HepG2 (cell line): ENCODE data around the gene YEATS4. TPM values are rescaled to one million over a fixed set of nuclear protein-coding genes. Genes with fewer than 3 reads are reported as not detected.
A peak's percentile ranks its signal among the peaks of the same experiment; 100 is the strongest.

Source experiments
- ATAC-seq: fragments of 200-7000 bp; cut with Tn5 transposase; 3 replicates; pipeline ENCODE4 v1.9.1; 2020; ENCODE audit warnings: mild to moderate bottlenecking, moderate library complexity
- BruUV-seq: library from RNA; stranded (reverse); fragments of 400-500 nt; replicated peaks from 2 replicates; lab custom pipeline; 2021; lab: Mats Ljungman, UMichigan
- CTCF ChIA-PET: fragments of 300-600 bp; formaldehyde crosslinking; extraction: SDS; loops from one replicate; lab custom pipeline; 2021; ENCODE audit warnings: low total read pairs, inconsistent platforms, low intra/inter-chr PET ratio; lab: Yijun Ruan, JAX
- POLR2A ChIA-PET: fragments of 350-600 bp; sonication (Branson Sonifier 250); formaldehyde crosslinking; loops from one replicate; lab custom pipeline; 2020; ENCODE audit warnings: antibody characterized with exemption, inconsistent platforms; lab: Yijun Ruan, JAX
- DNase-seq: peaks from one replicate; pipeline ENCODE4 v3.0.0-alpha.2; 2015; ENCODE audit warnings: low spot score
- FAIRE-seq: peaks from 3 replicates; lab custom pipeline; 2011; peaks lifted over from hg19 to GRCh38; lab: Jason Lieb, UNC
- H2AFZ ChIP-seq: one replicate; pipeline ENCODE4 v1.6.1; 2011; ENCODE audit warnings: low read length, inconsistent platforms
- H3K27ac ChIP-seq: fragments of 300-600 bp; 3 replicates; pipeline ENCODE4 v1.8.0; 2011; ENCODE audit warnings: mixed run types, mild to moderate bottlenecking, mixed read lengths, low read length, inconsistent platforms; ENCODE audit not compliant: insufficient read depth; ENCODE audit errors: extremely low read length
- H3K27me3 ChIP-seq, 2 experiments: fragments of 200-600 bp in 1 of 2; 2 replicates in 1 of 2; 3 replicates in 1 of 2; pipeline versions ENCODE4 v1.6.0 to v1.8.0; 2011; ENCODE audit warnings: low read length in 2 of 2, mild to moderate bottlenecking in 2 of 2, moderate library complexity in 2 of 2, inconsistent platforms in 1 of 2; ENCODE audit not compliant: insufficient read depth in 2 of 2, control insufficient read depth in 1 of 2
- H3K36me3 ChIP-seq, 2 experiments: fragments of 200-600 bp in 1 of 2; replicated peaks in 1 of 2; 2 replicates in 1 of 2; 3 replicates in 1 of 2; pipeline versions ENCODE4 v1.5.1 to v1.8.0; 2011; ENCODE audit warnings: low read length in 2 of 2, inconsistent platforms in 1 of 2; ENCODE audit not compliant: insufficient read depth in 2 of 2, control insufficient read depth in 1 of 2
- H3K4me1 ChIP-seq: 2 replicates; pipeline ENCODE4 v1.5.1; 2012; ENCODE audit warnings: low read length, inconsistent platforms; ENCODE audit not compliant: insufficient read depth
- H3K4me2 ChIP-seq: 2 replicates; pipeline ENCODE4 v1.6.0; 2011; ENCODE audit warnings: low read depth, low read length, inconsistent platforms
- H3K4me3 ChIP-seq, 3 experiments: fragments of 200-600 bp in 1 of 3; sonication (generic), shearing (Covaris generic) in 1 of 3; replicated peaks in 1 of 3; 2 replicates each; pipeline ENCODE4 v1.5.1; 2011 to 2016; ENCODE audit warnings: low read length in 3 of 3, inconsistent platforms in 2 of 3, low read depth in 2 of 3, mild to moderate bottlenecking in 2 of 3, control low read depth in 1 of 3, mixed read lengths in 1 of 3; ENCODE audit not compliant: insufficient read depth in 1 of 3
- H3K79me2 ChIP-seq: one replicate; pipeline ENCODE4 v1.6.1; 2011; ENCODE audit warnings: low read length, inconsistent platforms; ENCODE audit not compliant: insufficient read depth
- H3K9ac ChIP-seq: 2 replicates; pipeline ENCODE4 v1.6.0; 2011; ENCODE audit warnings: mild to moderate bottlenecking, low read depth, low read length, inconsistent platforms; ENCODE audit not compliant: insufficient read depth
- H3K9me3 ChIP-seq: 2 replicates; pipeline ENCODE4 v1.5.1; 2012; ENCODE audit warnings: mild to moderate bottlenecking, low read length
- H4K20me1 ChIP-seq: 2 replicates; pipeline ENCODE4 v1.6.0; 2011; ENCODE audit warnings: inconsistent platforms, mild to moderate bottlenecking, low read length, moderate library complexity; ENCODE audit not compliant: insufficient read depth
- CAMTA2 ChIP-seq: sonication (generic); formaldehyde crosslinking; IDR thresholded peaks from 2 replicates; pipeline ENCODE4 v1.4.0; 2020; ENCODE audit warnings: mild to moderate bottlenecking, missing genetic modification reagents, borderline replicate concordance
- EP300 ChIP-seq, 3 experiments: sonication (generic) in 1 of 3; formaldehyde crosslinking in 1 of 3; IDR thresholded peaks; 2 replicates each; pipeline versions ENCODE4 v1.5.1 to v1.6.1; 2011 to 2020; ENCODE audit warnings: low read depth in 2 of 3, low read length in 2 of 3, borderline replicate concordance in 1 of 3, improper control_type of control experiment in 1 of 3, mild to moderate bottlenecking in 1 of 3, missing genetic modification reagents in 1 of 3, moderate library complexity in 1 of 3
- POLR2A ChIP-seq, 2 experiments: IDR thresholded peaks; 2 replicates each; pipeline ENCODE4 v1.6.1; 2011; ENCODE audit warnings: low read depth in 2 of 2, low read length in 2 of 2, mild to moderate bottlenecking in 1 of 2, moderate library complexity in 1 of 2; ENCODE audit not compliant: insufficient read depth in 1 of 2
- POLR2G ChIP-seq: fragments of 200-400 bp; formaldehyde crosslinking; IDR thresholded peaks from 2 replicates; pipeline ENCODE4 v1.6.1; 2018; ENCODE audit warnings: mild to moderate bottlenecking, low read depth, low read length, moderate library complexity
- PPARG ChIP-seq: conservative IDR thresholded peaks from 2 replicates; pipeline ENCODE4 v1.6.1; 2016; ENCODE audit warnings: missing biosample characterization, missing genetic modification reagents
- RBFOX2 ChIP-seq: fragments of 200-400 bp; formaldehyde crosslinking; IDR thresholded peaks from 2 replicates; pipeline ENCODE4 v1.6.1; 2017; ENCODE audit warnings: low read depth, mild to moderate bottlenecking, low read length
- SALL2 ChIP-seq: sonication (generic); formaldehyde crosslinking; IDR thresholded peaks from 2 replicates; pipeline ENCODE4 v1.8.1; 2023; ENCODE audit warnings: mild to moderate bottlenecking, missing genetic modification reagents, inconsistent platforms
- TAF15 ChIP-seq: fragments of 200-400 bp; formaldehyde crosslinking; IDR thresholded peaks from one replicate; pipeline ENCODE4 v1.6.1; 2018; ENCODE audit warnings: mild to moderate bottlenecking, low read depth, low read length; ENCODE audit not compliant: poor library complexity, severe bottlenecking
- YEATS2 ChIP-seq: sonication (generic); formaldehyde crosslinking; IDR thresholded peaks from 2 replicates; pipeline ENCODE4 v1.4.0; 2020; ENCODE audit warnings: missing genetic modification reagents, borderline replicate concordance
- ZFP1 ChIP-seq: IDR thresholded peaks from 2 replicates; pipeline ENCODE4 v1.6.1; 2016
- ZFYVE20 ChIP-seq: sonication (generic); formaldehyde crosslinking; IDR thresholded peaks from 2 replicates; pipeline ENCODE4 v1.8.0; 2023; ENCODE audit warnings: low read depth, mild to moderate bottlenecking, moderate library complexity, missing genetic modification reagents, borderline replicate concordance
- ZNF496 ChIP-seq: sonication (generic); formaldehyde crosslinking; IDR thresholded peaks from 2 replicates; pipeline ENCODE4 v1.8.1; 2023; ENCODE audit warnings: mild to moderate bottlenecking, moderate library complexity, missing genetic modification reagents; ENCODE audit not compliant: insufficient replicate concordance
- WGBS: methylation state at CpG from one replicate; pipeline ENCODE4 v1.1.6; 2017; ENCODE audit warnings: low lambda C conversion rate; 5-methylcytosine and 5-hydroxymethylcytosine counted together
- in situ Hi-C: cut with HindIII; loops from 2 replicates; pipeline ENCODE4 v1.10.0; 2017; ENCODE audit warnings: low pct_unique_long_range_greater_than_20kb; ENCODE audit not compliant: extremely low pct_ligation_motif_present
- intact Hi-C: fragments of 100-400 bp; cut with micrococcal nuclease; formaldehyde crosslinking; loops from one replicate; pipeline ENCODE4 v1.10.0; 2022; ENCODE audit not compliant: unreplicated experiment
- polyA plus RNA-seq, 8 experiments: library from polyadenylated mRNA; depleted of rRNA in 3 of 8; stranded (reverse) in 7 of 8; unstranded in 1 of 8; fragments of >200 nt; fragmentation: Illumina TruSeq in 4 of 8; extraction: Trizol in 4 of 8; gene quantifications; 2 replicates each; pipeline versions ENCODE4 v1.2.1 to v1.2.3, GENCODE V29; 2011 to 2016; ENCODE audit warnings: low read depth in 4 of 8, missing spikeins in 1 of 8, mixed read lengths in 1 of 8; ENCODE audit not compliant: insufficient read depth in 1 of 8
- total RNA-seq, 5 experiments: library from RNA; depleted of rRNA; stranded (reverse); fragments of >200 nt; fragmentation: Illumina TruSeq; extraction: Trizol; gene quantifications; 2 replicates each; pipeline ENCODE4 v1.2.3, GENCODE V29; 2016; ENCODE audit warnings: low read depth in 1 of 5
- TF ChIP-seq, protein P1 (sequence below): sonication (generic); formaldehyde crosslinking; IDR thresholded peaks from 2 replicates; pipeline ENCODE4 v1.5.1; 2020; ENCODE audit warnings: missing genetic modification reagents, mild to moderate bottlenecking, borderline replicate concordance
- TF ChIP-seq, protein P2 (sequence below): sonication (generic); formaldehyde crosslinking; IDR thresholded peaks from 2 replicates; pipeline ENCODE4 v1.5.1; 2020; ENCODE audit warnings: missing genetic modification reagents, mild to moderate bottlenecking, borderline replicate concordance
- TF ChIP-seq, protein P3 (sequence below): IDR thresholded peaks from 2 replicates; pipeline ENCODE4 v1.6.1; 2016; ENCODE audit warnings: low read depth
- TF ChIP-seq, protein P4 (sequence below), 2 experiments: sonication (generic) in 1 of 2; formaldehyde crosslinking in 1 of 2; IDR thresholded peaks; 2 replicates each; pipeline versions ENCODE4 v1.5.1 to v1.6.1; 2011 to 2020; ENCODE audit warnings: borderline replicate concordance in 1 of 2, low read depth in 1 of 2, low read length in 1 of 2, mild to moderate bottlenecking in 1 of 2, missing genetic modification reagents in 1 of 2, moderate library complexity in 1 of 2

Gene YEATS4
- total and polyA plus RNA-seq, 2 of the 13 experiments (the other 11 are each of a cell fraction or from before 2014, with no cell fraction given) = 16.8 to 45.0 TPM

DNA sequence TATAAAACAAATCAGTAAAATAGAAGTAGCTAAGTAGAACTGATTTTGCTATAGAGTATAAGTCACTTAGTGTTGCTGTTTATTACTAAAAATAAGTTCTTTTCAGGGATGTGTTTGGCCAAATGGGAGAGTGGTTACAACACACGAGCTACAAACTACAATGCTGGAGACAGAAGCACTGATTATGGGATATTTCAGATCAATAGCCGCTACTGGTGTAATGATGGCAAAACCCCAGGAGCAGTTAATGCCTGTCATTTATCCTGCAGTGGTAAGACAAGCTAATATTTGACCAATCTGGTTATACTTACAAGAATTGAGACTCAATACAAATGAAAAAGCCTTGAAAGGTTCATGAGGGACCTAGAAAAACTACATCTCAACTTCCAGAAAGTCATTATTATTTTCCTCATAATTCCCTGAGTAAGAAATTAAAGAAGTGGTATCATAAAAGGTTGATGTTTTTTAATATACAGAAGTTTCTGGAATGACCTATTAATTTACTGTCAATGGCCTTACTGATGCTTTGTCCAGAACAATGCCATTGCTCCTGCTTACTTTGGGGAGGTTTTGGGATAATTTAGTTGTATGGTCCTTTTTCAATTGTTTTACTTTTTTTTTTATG, 9.4 kb upstream of the YEATS4 start:
- Histone ChIP-seq H3K27me3 (no peaks in the 10 kb centered on the region; a peak in 1 of 5 replicates), H4K20me1 (peaks cover 21% of the 10 kb centered on the region), H2AFZ (no peak overlapping the region), H3K4me2 (peak overlapping the region; percentile 89), H3K4me3 (peak overlapping the region; percentile 69 to 90 (median 72)), H3K36me3 (peaks cover 0 to 16% of the 10 kb centered on the region in 2 experiments; a peak in 2 of 5 replicates), H3K79me2 (peaks cover 46% of the 10 kb centered on the region), H3K9me3 (no peaks in the 10 kb centered on the region), H3K9ac (peak overlapping the region; percentile 79), H3K4me1 (peaks cover 55% of the 10 kb centered on the region), H3K27ac (peak overlapping the region; percentile 92)
- 6% methylated on average over 2 of the region's 2 CpGs for WGBS
- in situ Hi-C loops (loop anchor here (10.0 kb wide), 1 partner anchor 55 kb away; no protein-coding TSS in a partner anchor), intact Hi-C loops (no loop called here)
- ChIA-PET POLR2A (interaction anchor here (6.6 kb wide), 1 partner anchor 16 kb away, joined by 229 read pairs; no protein-coding TSS in a partner anchor), CTCF (no interaction called here)
- no peak for FAIRE-seq
- no peak for DNase-seq
- no peak for ATAC-seq
- BruUV-seq = no TSS peak
- TF ChIP-seq, protein P1, sequence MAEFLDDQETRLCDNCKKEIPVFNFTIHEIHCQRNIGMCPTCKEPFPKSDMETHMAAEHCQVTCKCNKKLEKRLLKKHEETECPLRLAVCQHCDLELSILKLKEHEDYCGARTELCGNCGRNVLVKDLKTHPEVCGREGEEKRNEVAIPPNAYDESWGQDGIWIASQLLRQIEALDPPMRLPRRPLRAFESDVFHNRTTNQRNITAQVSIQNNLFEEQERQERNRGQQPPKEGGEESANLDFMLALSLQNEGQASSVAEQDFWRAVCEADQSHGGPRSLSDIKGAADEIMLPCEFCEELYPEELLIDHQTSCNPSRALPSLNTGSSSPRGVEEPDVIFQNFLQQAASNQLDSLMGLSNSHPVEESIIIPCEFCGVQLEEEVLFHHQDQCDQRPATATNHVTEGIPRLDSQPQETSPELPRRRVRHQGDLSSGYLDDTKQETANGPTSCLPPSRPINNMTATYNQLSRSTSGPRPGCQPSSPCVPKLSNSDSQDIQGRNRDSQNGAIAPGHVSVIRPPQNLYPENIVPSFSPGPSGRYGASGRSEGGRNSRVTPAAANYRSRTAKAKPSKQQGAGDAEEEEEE (CRISPR knock-in tag) = no peak
- no peak for TF ChIP-seq TAF15
- TF ChIP-seq SALL2 (CRISPR knock-in tag) = no peak
- TF ChIP-seq RBFOX2 = peak; percentile 83
- TF ChIP-seq POLR2A (IDR thresholded peaks at IDR 0.05; ENCODE audit: insufficient read depth in 1 of 2, low read depth in 2 of 2, low read length in 2 of 2) = peak in 1 of 2 experiments; percentile 51; a peak in 2 of 4 replicates
- no peak for TF ChIP-seq ZNF496
- TF ChIP-seq PPARG (CRISPR knock-in tag) = no peak
- no peak for TF ChIP-seq ZFYVE20 (CRISPR knock-in tag)
- TF ChIP-seq EP300 (IDR thresholded peaks at IDR 0.05; ENCODE audit: low read depth in 2 of 2, low read length in 2 of 2) = no peak
- no peak for TF ChIP-seq EP300 (CRISPR knock-in tag; IDR thresholded peaks at IDR 0.05; ENCODE audit: borderline replicate concordance)
- TF ChIP-seq, protein P2, sequence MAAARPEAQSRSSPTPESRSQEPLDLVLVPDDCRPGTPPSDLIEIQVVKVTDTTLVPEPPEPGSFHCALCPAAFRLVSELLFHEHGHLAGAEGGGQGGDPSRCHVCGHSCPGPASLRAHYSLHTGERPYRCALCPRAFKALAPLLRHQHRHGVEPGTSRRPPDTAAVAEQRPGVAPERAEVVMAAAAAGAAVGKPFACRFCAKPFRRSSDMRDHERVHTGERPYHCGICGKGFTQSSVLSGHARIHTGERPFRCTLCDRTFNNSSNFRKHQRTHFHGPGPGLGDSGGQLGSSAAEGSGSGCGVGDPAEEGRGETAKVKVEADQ = no peak
- TF ChIP-seq POLR2G = peak; percentile 54; the same call in 1 of the 2 replicates
- no peak for TF ChIP-seq ZFP1
- TF ChIP-seq, protein P3, sequence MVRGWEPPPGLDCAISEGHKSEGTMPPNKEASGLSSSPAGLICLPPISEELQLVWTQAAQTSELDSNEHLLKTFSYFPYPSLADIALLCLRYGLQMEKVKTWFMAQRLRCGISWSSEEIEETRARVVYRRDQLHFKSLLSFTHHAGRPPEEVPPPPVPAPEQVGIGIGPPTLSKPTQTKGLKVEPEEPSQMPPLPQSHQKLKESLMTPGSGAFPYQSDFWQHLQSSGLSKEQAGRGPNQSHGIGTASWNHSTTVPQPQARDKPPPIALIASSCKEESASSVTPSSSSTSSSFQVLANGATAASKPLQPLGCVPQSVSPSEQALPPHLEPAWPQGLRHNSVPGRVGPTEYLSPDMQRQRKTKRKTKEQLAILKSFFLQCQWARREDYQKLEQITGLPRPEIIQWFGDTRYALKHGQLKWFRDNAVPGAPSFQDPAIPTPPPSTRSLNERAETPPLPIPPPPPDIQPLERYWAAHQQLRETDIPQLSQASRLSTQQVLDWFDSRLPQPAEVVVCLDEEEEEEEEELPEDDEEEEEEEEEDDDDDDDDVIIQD = no peak
- TF ChIP-seq, protein P4, sequence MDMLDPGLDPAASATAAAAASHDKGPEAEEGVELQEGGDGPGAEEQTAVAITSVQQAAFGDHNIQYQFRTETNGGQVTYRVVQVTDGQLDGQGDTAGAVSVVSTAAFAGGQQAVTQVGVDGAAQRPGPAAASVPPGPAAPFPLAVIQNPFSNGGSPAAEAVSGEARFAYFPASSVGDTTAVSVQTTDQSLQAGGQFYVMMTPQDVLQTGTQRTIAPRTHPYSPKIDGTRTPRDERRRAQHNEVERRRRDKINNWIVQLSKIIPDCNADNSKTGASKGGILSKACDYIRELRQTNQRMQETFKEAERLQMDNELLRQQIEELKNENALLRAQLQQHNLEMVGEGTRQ (IDR thresholded peaks at IDR 0.05; ENCODE audit: low read depth, low read length) = no peak
- TF ChIP-seq, protein P4 (CRISPR knock-in tag; IDR thresholded peaks at IDR 0.05; ENCODE audit: borderline replicate concordance) = no peak
- TF ChIP-seq CAMTA2 (CRISPR knock-in tag) = no peak
- TF ChIP-seq YEATS2 = no peak
